ENCODE measurements around the gene KIRREL3. TPM values are rescaled to one million over a fixed set of nuclear protein-coding genes. Genes with fewer than 3 reads are reported as not detected.

Gene KIRREL3
- polyA plus RNA-seq, 1 donor (not counting 4 experiments of a cell fraction or from before 2014, with no cell fraction given), result 0.04 TPM

- no peaks in the 10 kb centered on the region for H3K4me1 ChIP-seq (ENCODE audit: control insufficient read depth, extremely low read depth, insufficient read depth, low read length)
- H3K79me2 ChIP-seq (ENCODE audit: control insufficient read depth, insufficient read depth, low read length), result no peaks in the 10 kb centered on the region
- H3K9ac ChIP-seq (ENCODE audit: control insufficient read depth, extremely low read depth, insufficient read depth, low read length), result no peak overlapping the region
- H3K4me3 ChIP-seq (ENCODE audit: control insufficient read depth in 2 of 3, extremely low read depth in 1 of 3, insufficient read depth in 2 of 3, low read depth in 1 of 3, low read length in 3 of 3), result no peak overlapping the region
- DNase-seq (ENCODE audit: low read depth, low spot score), result no peak
- dilution Hi-C loops (cut with MboI; ENCODE audit: extremely low pct_ligation_motif_present, low sequenced_read_pairs), result no loop called here
- H3K36me3 ChIP-seq (ENCODE audit: control insufficient read depth in 2 of 2, extremely low read depth in 1 of 2, insufficient read depth in 2 of 2, low read length in 2 of 2), result no peaks in the 10 kb centered on the region
- no peak for FAIRE-seq
- H2AFZ ChIP-seq (ENCODE audit: control insufficient read depth, low read length), result no peak overlapping the region
- TF ChIP-seq CTCF (optimal IDR thresholded peaks at IDR 0.05 in 1 of 3, IDR thresholded peaks at IDR 0.05 in 1 of 3, conservative IDR thresholded peaks at IDR 0.05 in 1 of 3; ENCODE audit: extremely low read depth in 1 of 3, insufficient read depth in 2 of 3, low read length in 3 of 3), result no peak
- TF ChIP-seq EZH2 (IDR thresholded peaks at IDR 0.05; ENCODE audit: low read length), result no peak
- no peaks in the 10 kb centered on the region for H3K9me1 ChIP-seq (ENCODE audit: control insufficient read depth, extremely low read depth, insufficient read depth, low read length)
- H3K9me3 ChIP-seq (ENCODE audit: control insufficient read depth, low read depth, low read length), result no peaks in the 10 kb centered on the region
- no peaks in the 10 kb centered on the region for H3K27me3 ChIP-seq (ENCODE audit: control insufficient read depth, extremely low read depth, insufficient read depth, low read length)
- H3K4me2 ChIP-seq (ENCODE audit: control insufficient read depth, extremely low read depth, insufficient read depth, low read depth, low read length), result no peak overlapping the region
- H3K27ac ChIP-seq (ENCODE audit: control insufficient read depth, insufficient read depth, low read length), result no peak overlapping the region
- H4K20me1 ChIP-seq (ENCODE audit: control insufficient read depth, extremely low read depth, insufficient read depth, low read length), result no peaks in the 10 kb centered on the region
Observed at GRCh38 chr11:126743628-126744027, 256.9 kb downstream of the KIRREL3 start.

- Histone ChIP-seq H3K9me3 (ENCODE audit: control insufficient read depth, low read depth, low read length) (no peaks in the 10 kb centered on the region), H3K4me2 (ENCODE audit: control insufficient read depth, extremely low read depth, insufficient read depth, low read depth, low read length) (no peak overlapping the region), H3K27ac (ENCODE audit: control insufficient read depth, insufficient read depth, low read length) (no peak overlapping the region), H4K20me1 (ENCODE audit: control insufficient read depth, extremely low read depth, insufficient read depth, low read length) (no peaks in the 10 kb centered on the region), H3K36me3 (ENCODE audit: control insufficient read depth in 2 of 2, extremely low read depth in 1 of 2, insufficient read depth in 2 of 2, low read length in 2 of 2) (no peaks in the 10 kb centered on the region), H3K27me3 (ENCODE audit: control insufficient read depth, extremely low read depth, insufficient read depth, low read length) (no peaks in the 10 kb centered on the region), H3K9ac (ENCODE audit: control insufficient read depth, extremely low read depth, insufficient read depth, low read length) (no peak overlapping the region), H3K4me1 (ENCODE audit: control insufficient read depth, extremely low read depth, insufficient read depth, low read length) (no peaks in the 10 kb centered on the region), H3K79me2 (ENCODE audit: control insufficient read depth, insufficient read depth, low read length) (no peaks in the 10 kb centered on the region), H3K9me1 (ENCODE audit: control insufficient read depth, extremely low read depth, insufficient read depth, low read length) (no peaks in the 10 kb centered on the region), H2AFZ (ENCODE audit: control insufficient read depth, low read length) (no peak overlapping the region), H3K4me3 (ENCODE audit: control insufficient read depth in 2 of 3, extremely low read depth in 1 of 3, insufficient read depth in 2 of 3, low read depth in 1 of 3, low read length in 3 of 3) (no peak overlapping the region)
- FAIRE-seq, result no peak
- DNase-seq (ENCODE audit: low read depth, low spot score), result no peak
- no peak for TF ChIP-seq CTCF (optimal IDR thresholded peaks at IDR 0.05 in 1 of 3, IDR thresholded peaks at IDR 0.05 in 1 of 3, conservative IDR thresholded peaks at IDR 0.05 in 1 of 3; ENCODE audit: extremely low read depth in 1 of 3, insufficient read depth in 2 of 3, low read length in 3 of 3)
- TF ChIP-seq EZH2 (IDR thresholded peaks at IDR 0.05; ENCODE audit: low read length), result no peak
- dilution Hi-C loops (cut with MboI; ENCODE audit: extremely low pct_ligation_motif_present, low sequenced_read_pairs), result no loop called here
Observed at GRCh38 chr11:126742582-126742981, 258.0 kb downstream of the KIRREL3 start.
